Nephron progenitor cell (in vitro differentiated cells): ENCODE measurements around the gene PATZ1.
"Not testable (repeated sequence)": the region's sequence is repeated elsewhere in the genome, so short reads cannot be mapped to it uniquely, and the experiment has no call there.

ENCODE experiments used
- DNase-seq: peaks from one replicate; pipeline ENCODE4 v3.0.0; 2021
- H3K27ac Mint-ChIP-seq: 2 replicates; pipeline ENCODE4 v1.8.0; 2021; ENCODE audit warnings: mild to moderate bottlenecking, moderate library complexity, mixed read lengths
- H3K27me3 Mint-ChIP-seq: 2 replicates; pipeline ENCODE4 v1.8.0; 2021; ENCODE audit warnings: mild to moderate bottlenecking, low read depth, mixed read lengths; ENCODE audit not compliant: poor library complexity
- H3K36me3 Mint-ChIP-seq: 2 replicates; pipeline ENCODE4 v1.8.0; 2021; ENCODE audit warnings: low read depth, mixed read lengths
- H3K4me1 Mint-ChIP-seq: 2 replicates; pipeline ENCODE4 v1.8.0; 2021; ENCODE audit warnings: mixed read lengths
- H3K4me3 Mint-ChIP-seq: 2 replicates; pipeline ENCODE4 v1.8.0; 2021; ENCODE audit warnings: mild to moderate bottlenecking, moderate library complexity, mixed read lengths
- H3K9me3 Mint-ChIP-seq: 2 replicates; pipeline ENCODE4 v1.8.0; 2021; ENCODE audit warnings: mild to moderate bottlenecking, moderate library complexity, mixed read lengths
- CTCF ChIP-seq: fragments of 200-600 bp; sonication (generic); IDR thresholded peaks from 2 replicates; pipeline ENCODE4 v1.5.0; 2021; ENCODE audit warnings: antibody characterized with exemption

Gene PATZ1

GRCh38 chr22:31328544-31328960, 17.6 kb downstream of the PATZ1 start:
- Mint-ChIP-seq H3K27ac (no peak overlapping the region), H3K27me3 (peaks cover 3% of the 10 kb centered on the region), H3K9me3 (no peaks in the 10 kb centered on the region), H3K4me3 (no peak overlapping the region), H3K36me3 (peaks cover 77% of the 10 kb centered on the region), H3K4me1 (no peaks in the 10 kb centered on the region)
- TF ChIP-seq CTCF, result no peak
- no peak for DNase-seq

DNA sequence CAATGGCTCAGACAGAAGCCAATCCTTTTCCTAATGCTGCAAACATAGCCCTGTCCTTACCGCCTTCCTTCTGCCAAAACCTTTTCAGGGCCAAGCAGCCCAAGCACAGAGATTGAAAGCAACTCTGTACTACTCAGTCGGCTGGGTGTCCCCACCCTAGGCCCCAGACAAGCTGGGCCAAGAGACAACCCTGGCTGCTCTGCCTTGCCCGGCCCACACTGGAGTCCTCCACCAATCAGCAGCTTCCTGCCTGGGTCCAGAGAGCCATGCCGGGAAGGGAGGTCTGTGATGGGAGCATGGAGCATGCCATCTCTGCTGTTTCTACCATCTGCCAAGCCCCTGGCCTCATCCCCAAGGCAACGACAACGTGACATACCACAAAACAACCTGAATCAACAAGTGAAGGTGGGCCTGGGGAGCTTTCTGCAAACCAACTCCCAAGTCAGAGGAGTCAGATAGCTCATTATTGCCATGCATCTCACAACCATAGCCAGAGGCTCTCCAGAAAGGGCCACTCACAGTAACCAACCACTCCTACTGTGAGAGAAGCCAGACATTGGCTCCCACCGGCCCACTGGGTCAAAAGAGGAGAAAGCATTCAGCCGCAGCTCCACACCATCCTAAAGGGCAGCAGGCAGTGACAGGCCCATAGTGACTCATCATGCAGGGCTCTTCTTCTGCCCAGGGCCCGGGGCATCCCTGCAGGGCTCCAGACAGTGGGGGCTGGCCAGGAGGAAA, 18.2 kb downstream of the PATZ1 start:
- Mint-ChIP-seq H3K4me3 (no peak overlapping the region), H3K27ac (peak overlapping the region; percentile 91), H3K36me3 (peaks cover 74% of the 10 kb centered on the region), H3K9me3 (no peaks in the 10 kb centered on the region), H3K27me3 (peaks cover 3% of the 10 kb centered on the region), H3K4me1 (no peaks in the 10 kb centered on the region)
- DNase-seq, result no peak
- no peak for TF ChIP-seq CTCF

GRCh38 chr22:31326877-31327276, 19.3 kb downstream of the PATZ1 start:
- peaks cover 3% of the 10 kb centered on the region for H3K27me3 Mint-ChIP-seq
- no peak for DNase-seq
- no peak overlapping the region for H3K27ac Mint-ChIP-seq
- no peak overlapping the region for H3K4me3 Mint-ChIP-seq
- peaks cover 70% of the 10 kb centered on the region for H3K36me3 Mint-ChIP-seq
- TF ChIP-seq CTCF, result no peak
- no peaks in the 10 kb centered on the region for H3K9me3 Mint-ChIP-seq
- no peaks in the 10 kb centered on the region for H3K4me1 Mint-ChIP-seq

DNA sequence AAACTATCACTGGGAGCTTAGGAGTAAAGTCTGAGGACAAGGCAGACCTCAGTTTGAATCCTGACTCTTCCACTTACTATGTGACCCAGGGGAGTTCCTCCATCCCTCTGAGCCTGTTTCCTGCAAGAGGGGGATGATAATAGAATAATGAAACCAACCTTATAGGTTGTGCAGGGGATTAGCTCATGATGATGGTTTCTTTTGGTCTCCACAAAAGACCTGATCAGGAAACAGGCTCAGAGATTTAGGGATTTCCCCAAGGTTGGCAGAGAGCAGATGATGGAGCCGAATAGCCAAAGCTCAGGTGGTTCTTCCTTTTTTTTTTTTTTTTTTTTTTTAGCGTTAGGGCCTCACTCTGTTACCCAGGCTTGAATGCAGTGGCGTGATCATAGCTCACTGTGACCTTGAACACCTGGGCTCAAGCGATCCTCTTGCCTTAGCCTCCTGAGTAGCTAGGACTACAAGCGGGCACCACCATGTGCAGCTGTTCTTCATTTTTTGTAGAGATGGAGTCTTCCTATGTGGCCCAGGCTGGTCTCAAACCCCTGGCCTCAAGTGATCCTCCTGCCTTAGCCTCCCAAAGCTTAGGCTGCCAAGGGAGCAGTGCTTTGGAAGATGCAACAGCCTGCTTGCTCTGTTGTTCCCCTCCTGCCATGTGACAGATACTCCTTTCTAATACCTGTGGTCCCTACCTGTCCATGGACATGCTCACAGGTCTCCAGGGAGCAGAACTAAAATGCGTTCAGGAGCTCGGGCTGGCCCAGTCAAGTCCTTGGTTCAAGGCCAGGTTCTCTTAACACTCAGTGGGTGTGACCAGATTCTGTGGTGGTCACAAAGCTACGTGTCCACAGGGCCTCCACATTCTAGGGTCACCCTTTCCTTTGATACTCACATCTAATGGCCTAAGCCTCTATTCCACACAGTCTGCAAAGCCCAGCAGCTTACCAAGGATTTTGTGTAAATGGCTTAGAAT, 22.3 kb downstream of the PATZ1 start:
- H3K9me3 Mint-ChIP-seq, result no peaks in the 10 kb centered on the region
- H3K27ac Mint-ChIP-seq, result no peak overlapping the region
- no peaks in the 10 kb centered on the region for H3K4me1 Mint-ChIP-seq
- no peak for TF ChIP-seq CTCF
- peaks cover 3% of the 10 kb centered on the region for H3K27me3 Mint-ChIP-seq
- no peak overlapping the region for H3K4me3 Mint-ChIP-seq
- peaks cover 47% of the 10 kb centered on the region for H3K36me3 Mint-ChIP-seq
- no peak for DNase-seq

GRCh38 chr22:31321421-31321820, 24.7 kb downstream of the PATZ1 start:
- H3K4me1 Mint-ChIP-seq, result no peaks in the 10 kb centered on the region
- peaks cover under 1% of the 10 kb centered on the region for H3K9me3 Mint-ChIP-seq
- peaks cover 27% of the 10 kb centered on the region for H3K36me3 Mint-ChIP-seq
- no peak overlapping the region for H3K4me3 Mint-ChIP-seq
- no peak for TF ChIP-seq CTCF
- DNase-seq, result no peak
- H3K27me3 Mint-ChIP-seq, result no peaks in the 10 kb centered on the region
- peak overlapping the region; percentile 14 for H3K27ac Mint-ChIP-seq

- H3K4me1 Mint-ChIP-seq, H3K27me3 Mint-ChIP-seq, H3K4me3 Mint-ChIP-seq, H3K27ac Mint-ChIP-seq, DNase-seq: not testable (repeated sequence)
- Mint-ChIP-seq H3K9me3 (peaks cover 23% of the 10 kb centered on the region), H3K36me3 (peaks cover 13% of the 10 kb centered on the region)
These were observed 31.9 kb downstream of the PATZ1 start for GRCh38 chr22:31314220-31314619.
